ENCODE data around the gene ARV1. TPM values are rescaled to one million over a fixed set of nuclear protein-coding genes. Genes with fewer than 3 reads are reported as not detected.
"Not testable (repeated sequence)": the region's sequence is repeated elsewhere in the genome, so short reads cannot be mapped to it uniquely, and the experiment has no call there.

ARV1 gene
- total RNA-seq, 1 experiment from 2014 or later: 51.8 TPM

DNA sequence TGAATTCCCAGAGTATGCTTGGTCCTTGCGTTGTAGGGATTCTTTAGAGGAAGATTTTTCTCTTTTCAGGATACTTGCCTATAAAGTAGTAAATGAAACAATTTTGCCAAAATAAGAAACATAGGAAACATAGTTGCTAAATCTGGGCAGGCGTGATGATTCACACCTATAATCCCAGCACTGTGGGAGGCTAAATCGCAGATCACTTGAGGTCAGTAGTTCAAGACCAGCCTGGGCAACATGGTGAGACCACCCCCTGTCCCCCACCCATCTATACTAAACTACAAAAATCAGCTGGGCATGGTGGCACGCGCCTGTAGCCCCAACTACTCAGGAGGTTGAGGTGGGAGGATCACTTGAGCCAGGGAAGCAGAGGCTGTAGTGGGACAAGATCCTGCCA is 4.9 kb downstream of the ARV1 start:
- no peaks in the 10 kb centered on the region for H3K9me3 Mint-ChIP-seq (ENCODE audit: unreplicated experiment)
- no peak overlapping the region for H3K27ac Mint-ChIP-seq (ENCODE audit: low read depth, unreplicated experiment)
- BruUV-seq (replicated peaks): no TSS peak
- peaks cover 19% of the 10 kb centered on the region for H3K36me3 Mint-ChIP-seq (ENCODE audit: insufficient read depth, unreplicated experiment)
- intact Hi-C loops (cut with micrococcal nuclease): no loop called here
- peaks cover 11% of the 10 kb centered on the region for H3K4me1 Mint-ChIP-seq (ENCODE audit: insufficient read depth, unreplicated experiment)
- H3K27me3 Mint-ChIP-seq (ENCODE audit: insufficient read depth, unreplicated experiment): no peaks in the 10 kb centered on the region
- CTCF ChIA-PET: no interaction called here
- TF ChIP-seq, protein P1, sequence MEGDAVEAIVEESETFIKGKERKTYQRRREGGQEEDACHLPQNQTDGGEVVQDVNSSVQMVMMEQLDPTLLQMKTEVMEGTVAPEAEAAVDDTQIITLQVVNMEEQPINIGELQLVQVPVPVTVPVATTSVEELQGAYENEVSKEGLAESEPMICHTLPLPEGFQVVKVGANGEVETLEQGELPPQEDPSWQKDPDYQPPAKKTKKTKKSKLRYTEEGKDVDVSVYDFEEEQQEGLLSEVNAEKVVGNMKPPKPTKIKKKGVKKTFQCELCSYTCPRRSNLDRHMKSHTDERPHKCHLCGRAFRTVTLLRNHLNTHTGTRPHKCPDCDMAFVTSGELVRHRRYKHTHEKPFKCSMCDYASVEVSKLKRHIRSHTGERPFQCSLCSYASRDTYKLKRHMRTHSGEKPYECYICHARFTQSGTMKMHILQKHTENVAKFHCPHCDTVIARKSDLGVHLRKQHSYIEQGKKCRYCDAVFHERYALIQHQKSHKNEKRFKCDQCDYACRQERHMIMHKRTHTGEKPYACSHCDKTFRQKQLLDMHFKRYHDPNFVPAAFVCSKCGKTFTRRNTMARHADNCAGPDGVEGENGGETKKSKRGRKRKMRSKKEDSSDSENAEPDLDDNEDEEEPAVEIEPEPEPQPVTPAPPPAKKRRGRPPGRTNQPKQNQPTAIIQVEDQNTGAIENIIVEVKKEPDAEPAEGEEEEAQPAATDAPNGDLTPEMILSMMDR (IDR thresholded peaks at IDR 0.05; ENCODE audit: unreplicated experiment): no peak
- H3K4me3 Mint-ChIP-seq (ENCODE audit: unreplicated experiment): no peak overlapping the region
- POLR2A ChIA-PET: no interaction called here
- no peak for DNase-seq (ENCODE audit: unreplicated experiment)

DNA sequence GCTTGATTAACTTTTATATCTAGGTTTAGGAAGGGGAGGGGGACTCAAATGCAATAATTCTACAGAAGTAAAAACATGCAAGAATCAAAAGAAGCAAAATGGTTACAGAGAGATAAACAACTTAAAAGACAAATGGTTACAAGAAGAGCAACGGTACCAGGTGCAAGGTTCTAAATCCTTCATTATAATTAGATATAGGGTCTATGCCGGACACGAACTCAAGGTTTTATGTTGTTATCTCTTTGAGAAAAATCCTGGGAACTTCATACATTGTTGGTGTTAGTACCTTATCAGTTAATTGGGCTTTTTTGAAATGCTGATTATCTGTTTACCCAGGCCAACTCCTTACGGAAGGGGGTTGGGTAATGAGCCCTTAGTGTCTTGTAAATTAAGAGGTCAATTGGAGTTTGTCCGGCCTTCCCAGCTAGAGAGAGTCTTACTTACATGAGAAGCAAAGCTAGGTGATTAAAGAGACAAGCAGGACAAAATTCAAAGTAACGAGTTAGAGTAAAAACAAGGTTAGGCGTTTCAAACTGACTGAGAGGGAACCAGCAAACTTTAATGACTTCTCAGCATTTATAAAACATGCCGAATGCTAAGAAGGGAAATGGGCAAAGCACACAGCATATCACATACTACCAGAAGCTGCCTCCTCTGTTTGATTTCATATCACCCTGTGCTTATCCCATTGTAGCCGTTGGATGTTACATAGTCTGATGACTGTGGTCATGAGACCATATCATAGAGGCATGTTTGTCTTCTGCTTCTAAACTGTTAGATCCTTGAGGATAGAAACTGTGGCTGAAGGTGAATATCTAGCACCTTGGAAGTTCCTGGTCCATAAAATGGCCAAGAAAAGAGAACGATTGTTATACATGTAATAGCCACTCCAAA is 6.0 kb downstream of the ARV1 start:
- H3K4me1 Mint-ChIP-seq (ENCODE audit: insufficient read depth, unreplicated experiment): peaks cover 11% of the 10 kb centered on the region
- H3K9me3 Mint-ChIP-seq (ENCODE audit: unreplicated experiment); BruUV-seq (replicated peaks); DNase-seq (ENCODE audit: unreplicated experiment); H3K4me3 Mint-ChIP-seq (ENCODE audit: unreplicated experiment); H3K27me3 Mint-ChIP-seq (ENCODE audit: insufficient read depth, unreplicated experiment); H3K27ac Mint-ChIP-seq (ENCODE audit: low read depth, unreplicated experiment): not testable (repeated sequence)
- intact Hi-C loops (cut with micrococcal nuclease): loop anchor here (5.0 kb wide), 1 partner anchor 617 kb away; no protein-coding TSS in a partner anchor
- H3K36me3 Mint-ChIP-seq (ENCODE audit: insufficient read depth, unreplicated experiment): peaks cover 26% of the 10 kb centered on the region
- CTCF ChIA-PET: interaction anchor here (0.8 to 1.2 kb wide), 2 partner anchors 257 to 343 kb away, joined by 4 to 6 read pairs; no protein-coding TSS in a partner anchor
- POLR2A ChIA-PET: interaction anchor here (0.8 to 1.3 kb wide), 3 partner anchors 14 to 341 kb away, joined by 3 to 8 read pairs (median 3); no protein-coding TSS in a partner anchor

DNA sequence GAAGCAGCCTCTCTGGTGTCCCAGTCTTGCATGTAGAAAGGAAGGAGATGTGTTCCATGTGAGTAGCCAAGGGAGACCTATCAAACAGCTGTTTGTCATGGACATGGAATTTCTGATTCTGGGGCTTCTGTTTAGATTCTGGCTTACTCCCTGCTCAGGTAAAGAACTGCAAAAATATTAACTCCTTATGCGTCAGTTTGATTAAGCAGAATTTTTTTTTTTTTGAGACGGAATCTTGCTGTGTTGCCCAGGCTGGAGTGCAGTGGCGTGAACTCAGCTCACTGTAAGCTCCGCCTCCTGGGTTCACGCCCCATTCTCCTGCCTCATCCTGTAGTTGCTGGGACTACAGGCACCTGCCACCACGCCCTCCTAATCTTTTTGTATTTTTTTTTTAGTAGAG is 6.8 kb downstream of the ARV1 start:
- H3K9me3 Mint-ChIP-seq (ENCODE audit: unreplicated experiment): no peaks in the 10 kb centered on the region
- DNase-seq (ENCODE audit: unreplicated experiment): no peak
- no peak overlapping the region for H3K4me3 Mint-ChIP-seq (ENCODE audit: unreplicated experiment)
- intact Hi-C loops (cut with micrococcal nuclease): loop anchor here (2.0 to 5.0 kb wide), 2 partner anchors 69 to 617 kb away; no protein-coding TSS in a partner anchor
- H3K27ac Mint-ChIP-seq (ENCODE audit: low read depth, unreplicated experiment): no peak overlapping the region
- POLR2A ChIA-PET: interaction anchor here (0.8 to 1.4 kb wide), 4 partner anchors 14 to 342 kb away, joined by 3 to 8 read pairs (median 4); no protein-coding TSS in a partner anchor
- H3K36me3 Mint-ChIP-seq (ENCODE audit: insufficient read depth, unreplicated experiment): peaks cover 34% of the 10 kb centered on the region
- CTCF ChIA-PET: interaction anchor here (0.8 to 1.2 kb wide), 2 partner anchors 256 to 344 kb away, joined by 4 to 6 read pairs; no protein-coding TSS in a partner anchor
- BruUV-seq (replicated peaks): no TSS peak
- TF ChIP-seq, protein P1 (IDR thresholded peaks at IDR 0.05; ENCODE audit: unreplicated experiment): no peak
- peaks cover 11% of the 10 kb centered on the region for H3K4me1 Mint-ChIP-seq (ENCODE audit: insufficient read depth, unreplicated experiment)
- H3K27me3 Mint-ChIP-seq (ENCODE audit: insufficient read depth, unreplicated experiment): no peaks in the 10 kb centered on the region

DNA sequence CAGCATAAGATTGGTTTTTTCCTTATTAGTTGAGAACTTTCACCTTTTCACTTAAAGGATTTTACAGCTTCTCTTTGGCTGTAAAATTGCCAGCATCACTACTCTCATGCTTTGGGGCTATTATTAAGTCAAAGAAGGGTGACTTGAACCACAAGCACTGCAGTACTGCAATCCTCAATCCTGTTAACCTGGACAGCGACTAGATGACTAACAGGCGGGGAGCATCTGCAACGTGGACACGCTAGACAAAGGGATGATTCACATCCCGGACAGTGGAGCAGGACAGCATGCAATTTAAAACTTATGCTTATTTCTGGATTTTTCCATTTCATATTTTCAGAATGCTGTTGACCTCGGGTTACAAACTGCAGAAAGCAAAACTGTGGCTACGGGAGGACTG is 8.1 kb downstream of the ARV1 start:
- intact Hi-C loops (cut with micrococcal nuclease): loop anchor here (2.0 to 5.0 kb wide), 2 partner anchors 70 to 615 kb away; no protein-coding TSS in a partner anchor
- Mint-ChIP-seq H3K36me3 (ENCODE audit: insufficient read depth, unreplicated experiment) (peaks cover 46% of the 10 kb centered on the region), H3K27me3 (ENCODE audit: insufficient read depth, unreplicated experiment) (no peaks in the 10 kb centered on the region), H3K9me3 (ENCODE audit: unreplicated experiment) (no peaks in the 10 kb centered on the region), H3K4me1 (ENCODE audit: insufficient read depth, unreplicated experiment) (peaks cover 11% of the 10 kb centered on the region), H3K27ac (ENCODE audit: low read depth, unreplicated experiment) (no peak overlapping the region), H3K4me3 (ENCODE audit: unreplicated experiment) (no peak overlapping the region)
- peak; percentile 90 for DNase-seq (ENCODE audit: unreplicated experiment)
- POLR2A ChIA-PET: interaction anchor here (1.0 to 10.7 kb wide), 5 partner anchors 9 to 162 kb away, joined by 3 to 76 read pairs (median 4); partner anchors contain the start of genes ARV1, FAM89A and TTC13
- TF ChIP-seq, protein P1 (IDR thresholded peaks at IDR 0.05; ENCODE audit: unreplicated experiment): no peak
- CTCF ChIA-PET: interaction anchor here (0.6 to 1.4 kb wide), 4 partner anchors 25 to 227 kb away, joined by 3 to 5 read pairs (median 4); no protein-coding TSS in a partner anchor
- BruUV-seq (replicated peaks): no TSS peak

Data from MCF 10A (cell line).